Right atrium auricular region (tissue), 2 donors: ENCODE results near the gene ARTN. TPM values are rescaled to one million over a fixed set of nuclear protein-coding genes. Genes with fewer than 3 reads are reported as not detected.

Experiments used
- DNase-seq: peaks from one replicate; pipeline ENCODE4 v3.0.0-alpha.2; 2019; ENCODE audit warnings: low spot score
- H3K27ac ChIP-seq, 2 donors: fragments of 200-600 bp; sonication (generic); 1 replicate in 1 of 2; 2 replicates in 1 of 2; pipeline ENCODE4 v1.5.1; 2016 to 2019
- H3K27me3 ChIP-seq, 2 donors: fragments of 200-600 bp; sonication (generic); one replicate each; pipeline versions ENCODE4 v1.5.1 to v1.6.0; 2017 to 2019
- H3K36me3 ChIP-seq: fragments of 200-600 bp; sonication (generic); one replicate; pipeline ENCODE4 v1.5.1; 2016
- H3K4me1 ChIP-seq, 2 donors: fragments of 200-600 bp; sonication (generic); one replicate each; pipeline versions ENCODE4 v1.5.1 to v1.6.0; 2017 to 2019
- H3K4me3 ChIP-seq, 2 donors: fragments of 200-600 bp; sonication (generic); 1 replicate in 1 of 2; 2 replicates in 1 of 2; pipeline ENCODE4 v1.5.1; 2017 to 2019; ENCODE audit warnings: mild to moderate bottlenecking in 1 of 2, moderate library complexity in 1 of 2
- H3K9me3 ChIP-seq, 2 donors: fragments of 200-600 bp; sonication (generic); one replicate each; pipeline ENCODE4 v1.5.1; 2019
- CTCF ChIP-seq, 2 donors: fragments of 200-600 bp; sonication (generic); IDR thresholded peaks; one replicate each; pipeline ENCODE4 v1.5.1; 2019; ENCODE audit warnings: antibody characterized with exemption in 2 of 2
- total RNA-seq, 2 donors: library from RNA; depleted of rRNA; stranded (reverse); fragments of >200 nt; gene quantifications; one replicate each; pipeline ENCODE4 v1.1.0, GENCODE V29; 2016

ARTN gene
- total RNA-seq, 2 donors from 2014 or later = 0.75 TPM; not detected in 1

- Histone ChIP-seq H3K27me3 (no peaks in the 10 kb centered on the region), H3K9me3 (no peaks in the 10 kb centered on the region), H3K36me3 (peaks cover 21% of the 10 kb centered on the region), H3K4me3 (peak overlapping the region; percentile 77 to 81), H3K27ac (peak overlapping the region; percentile 48 to 62), H3K4me1 (peaks cover 3 to 43% of the 10 kb centered on the region in 2 donors)
- TF ChIP-seq CTCF (IDR thresholded peaks at IDR 0.05) = no peak
- DNase-seq = no peak
Measured at GRCh38 chr1:43979528-43980254, 46.1 kb downstream of the ARTN start.

DNA sequence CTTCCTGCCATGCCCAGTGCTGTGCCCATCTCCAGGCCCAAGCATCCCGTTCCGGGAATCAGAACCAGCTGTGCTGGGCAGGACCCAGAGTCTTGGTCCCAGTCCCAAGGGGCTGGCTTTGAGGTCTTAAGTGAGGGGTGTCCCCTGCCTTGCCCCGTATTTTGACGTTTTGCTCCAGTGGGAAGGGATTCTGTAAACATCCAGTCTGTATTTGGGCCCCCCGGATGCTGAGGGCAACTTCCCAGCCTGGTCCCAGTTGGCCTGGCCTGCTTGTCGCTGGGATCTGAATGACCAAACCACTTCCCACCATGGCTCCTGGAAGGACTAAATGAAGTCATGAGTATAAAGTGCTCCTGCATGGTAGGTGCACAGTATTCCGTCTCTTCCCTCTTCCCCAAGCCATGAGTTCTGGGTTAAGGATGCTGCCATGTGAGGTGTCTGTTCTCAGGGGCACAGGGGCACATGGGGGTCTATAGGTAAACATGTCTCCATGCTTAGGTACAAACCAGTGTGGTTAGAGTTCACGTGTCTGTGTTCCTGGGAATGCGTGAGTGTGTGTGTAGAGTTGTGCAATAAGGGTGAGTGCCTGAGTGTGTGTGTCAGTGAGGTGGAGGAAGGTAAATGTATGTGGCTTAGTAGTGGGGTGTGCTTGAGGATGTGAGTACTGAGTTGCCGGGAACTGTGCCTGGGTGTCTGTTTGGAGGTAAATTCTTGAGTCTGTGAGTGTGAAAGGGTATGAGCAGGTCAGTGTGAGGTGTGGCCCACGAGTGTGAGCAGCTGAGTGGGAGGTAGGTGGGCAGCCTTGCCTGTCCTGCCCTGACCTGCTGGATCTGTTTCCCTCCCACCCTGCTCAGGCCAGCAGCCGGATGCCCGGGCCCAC lies 46.9 kb downstream of the ARTN start:
- H3K27me3 ChIP-seq = no peaks in the 10 kb centered on the region
- peak overlapping the region; percentile 48 to 62 for H3K27ac ChIP-seq
- DNase-seq = no peak
- TF ChIP-seq CTCF (IDR thresholded peaks at IDR 0.05) = no peak
- H3K36me3 ChIP-seq = peaks cover 24% of the 10 kb centered on the region
- H3K4me1 ChIP-seq = peaks cover 3 to 42% of the 10 kb centered on the region in 2 donors
- no peaks in the 10 kb centered on the region for H3K9me3 ChIP-seq
- peak overlapping the region in 1 of 2 donors; percentile 81 for H3K4me3 ChIP-seq

- no peak overlapping the region for H3K4me3 ChIP-seq
- H3K9me3 ChIP-seq = no peaks in the 10 kb centered on the region
- peaks cover 27% of the 10 kb centered on the region for H3K36me3 ChIP-seq
- TF ChIP-seq CTCF (IDR thresholded peaks at IDR 0.05) = no peak
- H3K27ac ChIP-seq = no peak overlapping the region
- no peak for DNase-seq
- H3K4me1 ChIP-seq = peaks cover under 1 to 35% of the 10 kb centered on the region in 2 donors
- no peaks in the 10 kb centered on the region for H3K27me3 ChIP-seq
Measured at GRCh38 chr1:43981135-43981491, 47.5 kb downstream of the ARTN start.

DNA sequence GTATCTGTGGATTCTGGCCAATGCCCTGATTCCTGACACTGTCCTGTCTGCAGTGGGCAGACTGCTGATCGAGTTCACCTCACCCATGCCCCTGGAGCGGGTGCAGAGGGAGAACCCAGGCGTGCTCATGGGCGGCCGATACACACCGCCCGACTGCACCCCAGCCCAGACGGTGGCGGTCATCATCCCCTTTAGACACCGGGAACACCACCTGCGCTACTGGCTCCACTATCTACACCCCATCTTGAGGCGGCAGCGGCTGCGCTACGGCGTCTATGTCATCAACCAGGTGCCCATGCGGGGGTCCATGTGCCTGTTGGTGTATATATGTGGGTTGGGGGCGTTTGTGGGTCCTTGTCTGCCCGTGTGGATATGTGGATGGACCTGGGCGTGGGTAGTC lies 48.0 kb downstream of the ARTN start:
- Histone ChIP-seq H3K9me3 (no peaks in the 10 kb centered on the region), H3K36me3 (peaks cover 21% of the 10 kb centered on the region), H3K4me1 (peaks cover 0 to 30% of the 10 kb centered on the region in 2 donors), H3K4me3 (no peak overlapping the region), H3K27ac (no peak overlapping the region), H3K27me3 (no peaks in the 10 kb centered on the region)
- no peak for DNase-seq
- no peak for TF ChIP-seq CTCF (IDR thresholded peaks at IDR 0.05)

DNA sequence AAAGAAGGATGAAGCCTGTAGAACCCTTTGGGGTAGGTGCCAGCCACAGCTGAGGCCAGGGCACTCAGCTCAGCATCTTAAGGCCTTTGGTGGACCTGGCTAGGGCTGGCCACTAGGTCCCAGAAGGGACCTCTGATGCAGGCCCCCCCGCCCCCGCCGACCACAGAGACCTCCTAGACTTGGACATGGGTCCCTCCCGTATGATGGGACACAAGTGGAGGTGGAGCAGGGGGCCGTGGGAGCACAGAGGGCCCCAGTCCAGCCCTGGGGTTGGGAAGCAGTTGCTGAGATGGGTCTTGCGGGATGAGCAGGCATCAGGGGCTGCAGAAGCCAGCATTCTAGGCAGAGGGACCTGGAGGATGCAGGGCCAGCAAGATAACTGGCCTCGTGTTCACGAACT lies 48.6 kb downstream of the ARTN start:
- Histone ChIP-seq H3K9me3 (no peaks in the 10 kb centered on the region), H3K27ac (no peak overlapping the region), H3K4me1 (peaks cover 0 to 24% of the 10 kb centered on the region in 2 donors), H3K27me3 (no peaks in the 10 kb centered on the region), H3K4me3 (no peak overlapping the region), H3K36me3 (peaks cover 16% of the 10 kb centered on the region)
- TF ChIP-seq CTCF (IDR thresholded peaks at IDR 0.05) = no peak
- no peak for DNase-seq
